HG02678 (cell line): Measurements from ENCODE around the gene OR4C6.

Experiments used
- ATAC-seq: cut with Tn5 transposase; IDR thresholded peaks from one replicate; pipeline ENCODE4 v1.9.1; 2021; ENCODE audit warnings: mild to moderate bottlenecking, moderate library complexity; ENCODE audit not compliant: unreplicated experiment

Gene OR4C6

DNA sequence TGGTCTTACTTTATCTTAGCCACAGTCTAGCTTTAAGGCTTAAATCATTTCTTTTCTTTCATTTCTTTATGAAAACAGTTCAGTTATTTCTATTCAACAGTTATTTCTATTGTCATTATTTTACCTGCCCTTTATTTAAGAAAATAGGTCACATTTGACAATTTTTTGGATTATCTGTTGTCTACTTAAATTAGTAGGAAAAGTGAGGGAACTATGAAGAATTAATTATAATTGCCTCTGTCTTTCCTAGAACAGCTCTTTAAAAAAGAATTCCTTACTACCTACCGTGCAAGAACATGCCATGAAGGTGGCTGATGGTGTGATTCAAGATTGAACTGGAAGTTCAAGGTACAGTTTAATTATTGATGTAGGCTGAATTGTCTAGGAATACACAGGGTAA, at the start of gene OR4C6:
Gene OR4C6 (plus strand): TSS at position 301 of the 400 bp plus-strand sequence. CDS start 2,966 bp downstream, outside the sequence.
- ATAC-seq, result no peak

DNA sequence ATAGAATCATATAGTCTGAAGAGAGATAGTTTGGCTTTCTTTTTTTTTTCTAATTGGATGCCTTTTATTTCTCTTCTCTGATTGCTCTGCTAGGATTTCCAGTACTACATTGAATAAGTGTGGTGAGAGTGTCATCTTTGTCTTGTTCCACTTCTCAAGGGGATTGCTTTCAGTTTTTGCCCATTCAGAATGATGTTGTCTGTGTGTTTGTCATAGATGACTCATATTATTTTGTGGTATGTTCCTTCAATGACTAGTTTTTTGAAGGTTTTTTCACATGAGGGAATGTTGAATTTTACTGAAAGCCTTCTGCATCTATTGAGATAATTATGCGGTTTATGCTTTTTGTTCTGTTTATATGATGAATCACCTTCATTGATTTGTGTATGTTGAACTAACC, 37.5 kb upstream of the OR4C6 start:
- ATAC-seq, result no peak

DNA sequence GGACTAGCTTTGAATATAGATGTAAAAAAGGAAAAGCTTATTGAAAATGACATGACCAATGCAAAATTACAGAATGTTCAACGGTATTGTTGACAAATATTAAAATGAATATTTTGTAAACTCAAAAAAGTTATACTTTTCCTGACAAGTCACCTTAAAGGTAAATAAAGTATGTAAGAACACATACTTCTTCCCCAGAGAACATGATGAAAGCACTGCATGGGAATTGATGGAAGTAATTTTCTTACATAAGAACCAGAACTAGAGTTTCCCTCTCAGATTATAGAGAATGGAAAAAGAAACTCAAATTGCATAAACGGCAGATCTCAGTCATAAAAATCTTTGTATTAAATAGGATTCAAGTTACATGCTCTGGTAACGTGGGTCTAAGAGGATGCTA, 27.2 kb upstream of the OR4C6 start, which contains the start of gene OR4P4:
Gene OR4P4 (plus strand): TSS at position 301 of the 400 bp plus-strand sequence.
- ATAC-seq, result no peak

DNA sequence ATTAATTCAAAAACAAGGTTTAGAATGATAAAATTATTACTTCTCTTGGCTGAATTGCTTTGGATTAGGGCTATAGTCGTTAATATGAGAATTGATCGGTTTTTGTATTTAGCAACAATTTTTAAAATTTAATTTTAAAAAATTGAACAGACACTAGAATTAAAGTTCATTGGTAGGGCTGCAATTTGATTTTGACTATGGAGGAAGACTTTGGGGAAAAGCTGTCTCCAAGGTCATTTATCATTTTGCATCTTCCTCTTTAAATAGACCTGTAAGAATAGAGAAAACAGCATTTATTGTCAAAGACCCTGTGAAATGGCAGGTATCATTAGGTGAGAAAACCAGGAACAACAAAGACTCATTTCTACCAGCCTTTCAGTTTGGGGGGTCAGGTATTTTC, 14.0 kb upstream of the OR4C6 start, which contains the start of gene OR4S2:
Gene OR4S2 (plus strand): TSS at position 301 of the 400 bp plus-strand sequence. CDS start 2,577 bp downstream, outside the sequence.
- ATAC-seq, result no peak

DNA sequence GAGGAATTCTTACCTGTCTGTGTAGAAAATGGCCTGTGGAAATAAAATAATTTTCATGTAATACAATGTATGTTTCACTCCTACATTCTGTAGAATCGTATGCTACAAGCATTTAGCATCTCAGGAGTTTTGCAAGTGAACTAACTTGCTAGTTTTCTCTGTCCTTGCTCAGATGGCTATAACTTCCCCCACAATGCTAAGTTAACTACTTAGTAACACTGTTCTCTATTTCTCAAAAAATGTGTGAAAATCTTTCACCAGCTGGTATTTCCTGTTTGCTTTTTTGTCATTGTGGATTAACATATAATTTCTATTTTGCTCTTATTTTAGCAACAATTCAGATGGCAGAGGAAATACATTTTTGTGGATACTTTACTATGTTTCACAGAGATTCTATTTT, 9.4 kb upstream of the OR4C6 start:
- ATAC-seq, result no peak

DNA sequence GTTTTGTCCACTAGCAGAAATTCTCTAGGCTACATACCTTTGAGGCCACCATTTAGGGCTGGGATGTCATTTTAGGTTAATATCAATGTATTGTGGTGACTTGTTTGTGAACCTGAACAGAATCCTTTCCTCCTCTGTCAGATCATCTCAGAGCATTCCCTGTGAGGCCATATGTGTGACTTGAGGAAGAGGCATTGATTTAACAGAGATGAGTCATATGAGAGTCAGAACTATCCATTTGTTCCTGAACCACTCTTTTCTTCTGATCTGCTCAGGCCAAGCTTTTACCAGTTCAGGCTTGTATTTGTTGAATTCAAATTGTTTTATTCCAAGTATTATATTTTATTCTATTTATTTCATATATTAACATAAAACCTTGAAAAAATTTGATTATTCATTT, 6.9 kb upstream of the OR4C6 start:
- no peak for ATAC-seq

DNA sequence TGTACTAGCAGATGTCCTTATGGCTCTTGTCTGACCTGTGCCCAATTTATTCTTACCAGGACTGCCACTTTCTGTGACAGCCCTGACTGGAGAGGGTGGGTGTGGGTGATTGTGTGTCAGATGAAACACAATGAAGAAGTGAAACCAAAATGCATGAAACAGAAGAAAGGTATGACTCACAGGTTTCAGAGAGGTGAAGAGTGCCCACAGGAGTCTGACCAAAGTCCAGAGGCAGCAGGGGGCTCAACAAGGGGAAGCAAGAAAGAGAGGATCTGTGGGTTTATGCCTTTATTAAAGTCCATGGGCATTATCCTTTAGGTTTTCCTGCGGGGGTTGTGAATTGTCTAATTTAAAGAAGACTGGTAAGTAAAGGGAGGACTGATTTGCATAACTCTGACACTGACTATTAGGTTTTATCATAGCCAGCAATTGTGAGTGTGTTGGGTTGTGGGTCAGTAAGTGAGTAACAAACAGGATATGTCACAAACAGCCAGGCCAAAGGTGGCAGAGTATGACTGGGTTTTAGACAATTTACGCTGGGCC, 3.9 kb upstream of the OR4C6 start:
- peak; percentile 95 for ATAC-seq

DNA sequence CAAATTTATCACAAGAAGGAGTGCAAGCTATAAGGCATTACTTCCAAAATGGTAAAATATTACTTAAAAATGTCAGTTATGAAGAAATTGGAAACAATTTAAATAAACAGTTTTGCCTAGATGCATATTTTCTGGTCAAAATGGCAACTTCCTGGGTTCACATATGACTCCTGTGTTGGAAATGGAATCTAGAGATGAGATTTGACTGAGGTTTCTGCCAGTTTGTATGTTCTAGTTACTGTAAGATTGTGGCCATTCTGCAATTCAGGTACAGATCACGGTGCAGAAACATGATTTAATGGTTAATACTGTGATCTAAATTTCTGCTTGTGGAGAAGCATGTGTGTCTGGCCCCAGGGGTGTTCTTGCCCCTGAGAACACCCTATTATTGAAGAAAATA, 3.4 kb upstream of the OR4C6 start:
- peak; percentile 33 for ATAC-seq

DNA sequence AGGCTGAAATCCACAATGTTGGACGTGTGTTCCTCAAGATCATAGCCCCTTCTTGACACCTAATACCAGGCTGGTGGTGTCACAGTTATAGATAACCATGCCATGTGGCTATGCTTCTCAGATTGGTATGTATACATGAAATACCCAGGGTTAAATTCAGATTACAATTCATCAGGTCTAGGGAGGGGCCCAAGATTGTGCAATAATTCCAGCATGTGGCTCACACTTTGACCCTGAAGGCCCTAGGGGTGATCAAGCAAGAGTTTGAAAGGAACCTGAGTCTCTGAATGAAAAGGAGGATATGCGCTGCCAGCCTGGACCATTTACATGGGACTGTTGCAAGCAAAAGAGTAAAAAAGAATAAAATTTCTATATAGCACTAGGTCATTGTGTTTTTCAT, 7.4 kb downstream of the OR4C6 start:
- ATAC-seq, result no peak

DNA sequence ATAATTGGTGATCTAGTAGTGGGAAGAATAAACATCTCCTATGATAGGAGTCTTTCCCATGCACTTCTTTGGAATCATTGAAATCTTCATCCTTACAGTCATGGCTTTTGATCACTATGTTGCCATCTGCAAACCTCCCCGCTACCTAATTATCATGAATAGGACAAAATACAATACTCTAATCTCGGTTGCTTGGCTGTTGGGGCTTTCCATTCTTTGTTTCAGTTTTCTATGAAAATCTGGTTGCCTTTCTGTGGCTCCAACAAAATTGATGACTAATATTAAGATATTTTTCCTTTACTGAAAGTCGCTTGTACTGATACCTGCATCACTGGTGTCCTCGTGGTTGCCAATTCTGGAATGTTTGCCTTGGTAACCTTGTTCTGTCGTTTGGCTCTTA, 11.9 kb downstream of the OR4C6 start:
- ATAC-seq, result no peak

DNA sequence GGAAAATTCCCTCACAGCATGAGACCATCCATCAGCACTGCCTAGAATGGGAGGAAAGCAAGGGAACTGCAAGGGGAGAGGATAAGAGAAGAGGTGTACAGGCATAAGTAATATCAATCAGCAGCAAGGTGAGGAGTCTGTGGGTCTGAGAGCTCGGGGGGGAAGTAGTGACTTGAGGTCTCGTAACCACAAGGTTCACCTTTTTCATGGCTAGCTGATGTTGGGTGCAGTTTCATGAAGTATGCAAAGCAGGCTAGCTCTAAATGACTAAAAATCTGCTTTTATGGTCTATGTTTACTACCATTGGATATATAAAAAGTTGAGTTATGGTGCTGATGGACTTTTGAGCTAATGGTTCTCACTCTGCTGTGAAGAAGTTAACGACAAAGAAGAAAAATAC, 35.8 kb downstream of the OR4C6 start:
- ATAC-seq, result no peak

DNA sequence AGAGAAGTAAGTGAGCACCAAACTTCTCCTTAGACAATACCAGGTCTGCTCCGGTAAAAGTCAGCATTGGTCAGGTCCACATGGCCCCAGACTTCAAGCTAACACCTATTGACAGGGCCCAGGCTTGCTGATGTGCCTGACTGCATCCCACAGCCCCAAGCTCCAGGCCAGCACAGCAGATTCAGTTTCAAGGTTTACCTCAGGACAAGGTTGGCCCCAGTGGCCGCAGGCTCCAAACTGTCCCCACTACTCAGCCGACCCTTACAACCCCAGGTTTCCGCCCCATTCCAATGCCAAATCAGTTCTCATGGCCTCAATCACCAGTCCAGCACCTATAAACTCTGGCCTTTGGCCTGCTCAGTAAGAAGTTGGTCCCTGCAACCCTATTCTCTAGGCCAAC, 39.4 kb downstream of the OR4C6 start:
- no peak for ATAC-seq

DNA sequence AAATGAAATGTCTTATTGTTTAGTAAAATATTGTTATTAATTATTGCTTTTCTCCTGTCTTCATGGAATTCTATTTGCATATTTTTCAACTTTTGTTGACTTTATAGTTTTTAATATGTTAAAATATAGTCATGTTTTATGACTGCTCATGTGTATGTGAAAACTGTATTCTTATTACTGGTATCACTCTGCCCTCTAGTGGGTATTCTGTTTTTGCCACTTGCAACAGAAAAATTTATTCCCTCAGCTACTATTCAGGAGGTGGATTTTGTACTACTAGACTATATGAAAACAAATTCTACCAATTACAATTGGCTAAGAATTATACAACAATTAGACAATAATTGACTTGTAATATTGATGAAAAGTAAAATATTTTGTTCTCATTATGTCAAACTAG, 45.0 kb downstream of the OR4C6 start:
- no peak for ATAC-seq

DNA sequence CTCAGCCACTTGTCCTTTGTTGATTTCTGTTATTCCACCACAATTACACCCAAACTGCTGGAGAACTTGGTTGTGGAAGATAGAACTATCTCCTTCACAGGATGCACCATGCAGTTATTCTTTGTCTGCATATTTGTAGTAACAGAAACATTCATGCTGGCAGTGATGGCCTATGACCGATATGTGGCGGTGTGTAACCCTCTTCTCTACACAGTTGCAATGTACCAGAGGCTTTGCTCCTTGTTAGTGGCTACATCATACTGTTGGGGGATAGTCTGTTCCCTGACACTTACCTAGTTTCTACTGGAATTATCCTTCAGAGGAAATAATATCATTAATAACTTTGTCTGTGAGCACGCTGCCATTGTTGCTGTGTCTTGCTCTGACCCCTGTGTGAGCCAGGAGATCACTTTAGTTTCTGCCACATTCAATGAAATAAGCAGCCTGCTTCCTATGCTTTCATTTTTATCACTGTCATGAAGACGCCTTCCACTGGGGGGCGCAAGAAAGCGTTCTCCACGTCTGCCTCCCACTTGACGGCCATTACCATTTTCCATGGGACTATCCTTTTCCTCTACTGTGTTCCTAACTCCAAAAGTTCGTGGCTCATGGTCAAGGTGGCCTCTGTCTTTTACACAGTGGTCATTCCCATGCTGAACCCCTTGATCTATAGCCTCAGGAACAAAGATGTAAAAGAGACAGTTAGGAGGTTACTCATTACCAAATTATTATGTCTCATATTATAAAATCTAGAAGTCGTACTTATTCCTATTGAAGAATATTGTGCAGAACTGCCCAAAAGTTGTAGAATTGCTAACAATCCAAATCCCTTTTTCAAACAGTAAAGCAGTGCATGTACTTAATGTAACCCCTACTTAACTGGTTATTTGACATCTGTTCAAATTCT, 53.2 kb downstream of the OR4C6 start:
- no peak for ATAC-seq
